ENCODE results near the gene PTPRS. TPM values are rescaled to one million over a fixed set of nuclear protein-coding genes. Genes with fewer than 3 reads are reported as not detected.

The PTPRS gene
- total and polyA plus RNA-seq, 9 of the 15 experiments (the other 6 are each of a cell fraction or from before 2014, with no cell fraction given), result 1.1 to 49.4 (median 14.1) TPM

- TF ChIP-seq BCOR (IDR thresholded peaks at IDR 0.05) (peak; percentile 81), MED1 (CRISPR knock-in tag; IDR thresholded peaks at IDR 0.05; ENCODE audit: borderline replicate concordance) (no peak), RBM25 (IDR thresholded peaks at IDR 0.05; ENCODE audit: low read depth, low read length, severe bottlenecking) (peak; percentile 38), SRSF9 (IDR thresholded peaks at IDR 0.05; ENCODE audit: borderline replicate concordance, low read depth, low read length) (no peak), ZNF436 (CRISPR knock-in tag; IDR thresholded peaks at IDR 0.05) (peak; percentile 68; the same call in 1 of the 2 replicates), ZFP36 (IDR thresholded peaks at IDR 0.05; ENCODE audit: low read depth, low read length, partially characterized antibody) (peak; percentile 97), ZNF644 (tag; IDR thresholded peaks at IDR 0.05; ENCODE audit: low read depth) (no peak), MTF1 (CRISPR knock-in tag; IDR thresholded peaks at IDR 0.05; ENCODE audit: borderline replicate concordance) (no peak), ELF2 (CRISPR knock-in tag; IDR thresholded peaks at IDR 0.05) (no peak), TAL1 (IDR thresholded peaks at IDR 0.05) (no peak), HNRNPUL1 (IDR thresholded peaks at IDR 0.05; ENCODE audit: low read length) (no peak), ATF7 (IDR thresholded peaks at IDR 0.05) (no peak), ERF (CRISPR knock-in tag; IDR thresholded peaks at IDR 0.05) (no peak), ARID4B (CRISPR knock-in tag; IDR thresholded peaks at IDR 0.05) (no peak), ZBTB34 (CRISPR knock-in tag; IDR thresholded peaks at IDR 0.05) (no peak), PTRF (tag; IDR thresholded peaks at IDR 0.05) (no peak)
These were observed 48.9 kb downstream of the PTPRS start (continued) for GRCh38 chr19:5291588-5292193.

All from K562 (cell line).